ENCODE results near the gene TOLLIP. TPM values are rescaled to one million over a fixed set of nuclear protein-coding genes. Genes with fewer than 3 reads are reported as not detected.
A peak's percentile ranks its signal among the peaks of the same experiment; 100 is the strongest.

Gene TOLLIP
- total RNA-seq, 4 donors from 2014 or later = 50.9 to 89.0 (median 54.9) TPM

GRCh38 chr11:1338201-1339065 lies 29.0 kb upstream of the TOLLIP start:
- WGBS, 2 donors = 68 to 70% methylated on average over 33 of the region's 33 CpGs
- no peak for TF ChIP-seq POLR2A (IDR thresholded peaks at IDR 0.05)
- TF ChIP-seq, protein P1, sequence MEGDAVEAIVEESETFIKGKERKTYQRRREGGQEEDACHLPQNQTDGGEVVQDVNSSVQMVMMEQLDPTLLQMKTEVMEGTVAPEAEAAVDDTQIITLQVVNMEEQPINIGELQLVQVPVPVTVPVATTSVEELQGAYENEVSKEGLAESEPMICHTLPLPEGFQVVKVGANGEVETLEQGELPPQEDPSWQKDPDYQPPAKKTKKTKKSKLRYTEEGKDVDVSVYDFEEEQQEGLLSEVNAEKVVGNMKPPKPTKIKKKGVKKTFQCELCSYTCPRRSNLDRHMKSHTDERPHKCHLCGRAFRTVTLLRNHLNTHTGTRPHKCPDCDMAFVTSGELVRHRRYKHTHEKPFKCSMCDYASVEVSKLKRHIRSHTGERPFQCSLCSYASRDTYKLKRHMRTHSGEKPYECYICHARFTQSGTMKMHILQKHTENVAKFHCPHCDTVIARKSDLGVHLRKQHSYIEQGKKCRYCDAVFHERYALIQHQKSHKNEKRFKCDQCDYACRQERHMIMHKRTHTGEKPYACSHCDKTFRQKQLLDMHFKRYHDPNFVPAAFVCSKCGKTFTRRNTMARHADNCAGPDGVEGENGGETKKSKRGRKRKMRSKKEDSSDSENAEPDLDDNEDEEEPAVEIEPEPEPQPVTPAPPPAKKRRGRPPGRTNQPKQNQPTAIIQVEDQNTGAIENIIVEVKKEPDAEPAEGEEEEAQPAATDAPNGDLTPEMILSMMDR (IDR thresholded peaks at IDR 0.05) = no peak
- no peak for TF ChIP-seq EP300 (IDR thresholded peaks at IDR 0.05)
- peaks cover 0 to 29% (median 13%) of the 10 kb centered on the region in 4 donors for H3K4me1 ChIP-seq
- DNase-seq (ENCODE audit: low spot score in 2 of 2) = no peak
- peak overlapping the region in 1 of 4 donors; percentile 91 for H3K27ac ChIP-seq
- no peaks in the 10 kb centered on the region for H3K9me3 ChIP-seq
- H3K36me3 ChIP-seq = no peaks in the 10 kb centered on the region
- no peak overlapping the region for H3K4me3 ChIP-seq
- H3K27me3 ChIP-seq = no peaks in the 10 kb centered on the region

GRCh38 chr11:1337647-1338007 lies 28.2 kb upstream of the TOLLIP start:
- no peak for DNase-seq (ENCODE audit: low spot score in 2 of 2)
- peak overlapping the region; percentile 47 to 91 (median 82) for H3K27ac ChIP-seq
- TF ChIP-seq EP300 (IDR thresholded peaks at IDR 0.05) = no peak
- no peak for TF ChIP-seq POLR2A (IDR thresholded peaks at IDR 0.05)
- TF ChIP-seq, protein P1 (IDR thresholded peaks at IDR 0.05) = no peak
- peak overlapping the region in 2 of 4 donors; percentile 50 to 70 for H3K4me3 ChIP-seq
- H3K27me3 ChIP-seq = no peaks in the 10 kb centered on the region
- no peaks in the 10 kb centered on the region for H3K36me3 ChIP-seq
- 29 to 59% methylated on average over 23 of the region's 25 CpGs for WGBS, 2 donors
- H3K9me3 ChIP-seq = no peaks in the 10 kb centered on the region
- peaks cover 0 to 29% (median 13%) of the 10 kb centered on the region in 4 donors for H3K4me1 ChIP-seq

GRCh38 chr11:1336836-1337646 lies 27.6 kb upstream of the TOLLIP start:
- Histone ChIP-seq H3K4me3 (peak overlapping the region; percentile 46 to 70 (median 48)), H3K36me3 (no peaks in the 10 kb centered on the region), H3K27me3 (no peaks in the 10 kb centered on the region), H3K9me3 (no peaks in the 10 kb centered on the region), H3K27ac (peak overlapping the region; percentile 47 to 91 (median 82)), H3K4me1 (peaks cover 0 to 27% (median 13%) of the 10 kb centered on the region in 4 donors)
- DNase-seq (ENCODE audit: low spot score in 2 of 2) = peak in 1 of 2 donors; percentile 7
- TF ChIP-seq POLR2A (IDR thresholded peaks at IDR 0.05) (no peak), EP300 (IDR thresholded peaks at IDR 0.05) (no peak)
- WGBS, 2 donors = 10 to 16% methylated on average over 16 to 63 of the region's 95 CpGs

GRCh38 chr11:1335811-1336761 lies 26.7 kb upstream of the TOLLIP start:
- H3K9me3 ChIP-seq = no peaks in the 10 kb centered on the region
- TF ChIP-seq, protein P1 (IDR thresholded peaks at IDR 0.05) = no peak
- TF ChIP-seq POLR2A (IDR thresholded peaks at IDR 0.05) (peak; percentile 20 to 55), EP300 (IDR thresholded peaks at IDR 0.05) (peak; percentile 78 to 87)
- H3K27ac ChIP-seq = peak overlapping the region; percentile 63 to 90 (median 86)
- WGBS, 2 donors = 1 to 2% methylated on average over 24 to 37 of the region's 66 CpGs
- H3K4me1 ChIP-seq = peaks cover 0 to 25% (median 13%) of the 10 kb centered on the region in 4 donors
- peak; percentile 72 to 86 for DNase-seq (ENCODE audit: low spot score in 2 of 2)
- peak overlapping the region; percentile 37 to 70 (median 44) for H3K4me3 ChIP-seq
- H3K36me3 ChIP-seq = no peaks in the 10 kb centered on the region
- no peaks in the 10 kb centered on the region for H3K27me3 ChIP-seq

Data from tibial nerve (tissue), 4 donors.